Liver (tissue), 9 donors: ENCODE results near the gene MYOCOS. TPM values are rescaled to one million over a fixed set of nuclear protein-coding genes. Genes with fewer than 3 reads are reported as not detected.

ENCODE experiments used
- DNase-seq: peaks from one replicate; pipeline ENCODE4 v3.0.0-alpha.2; 2017; ENCODE audit warnings: low spot score
- H3K27ac ChIP-seq, 2 donors: one replicate each; pipeline ENCODE4 v1.7.0; 2013; ENCODE audit warnings: inconsistent platforms in 2 of 2, low read length in 2 of 2, control low read depth in 1 of 2, low read depth in 1 of 2, mild to moderate bottlenecking in 1 of 2
- H3K27me3 ChIP-seq, 4 donors: one replicate each; pipeline versions ENCODE4 v1.6.1 to v1.7.0; 2013; ENCODE audit warnings: low read length in 3 of 4, inconsistent platforms in 1 of 4, mild to moderate bottlenecking in 1 of 4, moderate library complexity in 1 of 4; ENCODE audit not compliant: control insufficient read depth in 4 of 4, insufficient read depth in 4 of 4
- H3K36me3 ChIP-seq, 4 donors: one replicate each; pipeline versions ENCODE4 v1.6.1 to v1.7.0; 2013; ENCODE audit warnings: low read length in 3 of 4, mild to moderate bottlenecking in 3 of 4, low read depth in 1 of 4, moderate library complexity in 1 of 4; ENCODE audit not compliant: control insufficient read depth in 4 of 4, insufficient read depth in 3 of 4
- H3K4me1 ChIP-seq, 4 donors: one replicate each; pipeline versions ENCODE4 v1.6.1 to v1.7.0; 2013; ENCODE audit warnings: low read length in 3 of 4, mild to moderate bottlenecking in 3 of 4, moderate library complexity in 1 of 4; ENCODE audit not compliant: control insufficient read depth in 4 of 4, insufficient read depth in 4 of 4
- H3K4me3 ChIP-seq, 3 donors: one replicate each; pipeline versions ENCODE4 v1.6.1 to v1.7.0; 2013; ENCODE audit warnings: low read length in 3 of 3, control low read depth in 1 of 3, low read depth in 1 of 3, mild to moderate bottlenecking in 1 of 3
- H3K9ac ChIP-seq, 2 donors: one replicate each; pipeline ENCODE4 v1.7.0; 2013; ENCODE audit warnings: low read length in 2 of 2, mild to moderate bottlenecking in 2 of 2, moderate library complexity in 2 of 2, control low read depth in 1 of 2, low read depth in 1 of 2
- H3K9me3 ChIP-seq, 4 donors: one replicate each; pipeline versions ENCODE4 v1.6.1 to v1.7.0; 2013; ENCODE audit warnings: low read length in 3 of 4; ENCODE audit not compliant: control insufficient read depth in 4 of 4
- ATF3 ChIP-seq: IDR thresholded peaks from 2 replicates; pipeline ENCODE4 v1.6.1; 2016; ENCODE audit warnings: antibody characterized with exemption
- CTCF ChIP-seq: fragments of 150-350 bp; IDR thresholded peaks from 2 replicates; pipeline ENCODE4 v1.5.1; 2017; ENCODE audit warnings: improper control_type of control experiment, low read depth, low read length; ENCODE audit not compliant: missing input control
- EGR1 ChIP-seq, 2 donors: IDR thresholded peaks; 2 replicates each; pipeline ENCODE4 v1.6.1; 2016 to 2018; ENCODE audit warnings: antibody characterized with exemption in 2 of 2, low read depth in 2 of 2
- FOXA1 ChIP-seq: IDR thresholded peaks from 2 replicates; pipeline ENCODE4 v1.6.1; 2016; ENCODE audit warnings: antibody characterized with exemption
- FOXA2 ChIP-seq: IDR thresholded peaks from 2 replicates; pipeline ENCODE4 v1.6.1; 2016; ENCODE audit warnings: antibody characterized with exemption
- GABPA ChIP-seq, 2 donors: IDR thresholded peaks in 1 of 2; conservative IDR thresholded peaks in 1 of 2; 2 replicates each; pipeline ENCODE4 v1.6.1; 2016; ENCODE audit warnings: antibody characterized with exemption in 2 of 2, mild to moderate bottlenecking in 1 of 2, moderate library complexity in 1 of 2
- HNF4A ChIP-seq, 2 donors: conservative IDR thresholded peaks; 2 replicates each; pipeline ENCODE4 v1.6.1; 2016; ENCODE audit warnings: antibody characterized with exemption in 2 of 2, mild to moderate bottlenecking in 2 of 2
- HNF4G ChIP-seq: IDR thresholded peaks from 2 replicates; pipeline ENCODE4 v1.6.1; 2016; ENCODE audit warnings: antibody characterized with exemption
- JUND ChIP-seq, 2 donors: IDR thresholded peaks; 2 replicates each; pipeline ENCODE4 v1.6.1; 2016; ENCODE audit warnings: antibody characterized with exemption in 2 of 2
- MAX ChIP-seq: IDR thresholded peaks from 2 replicates; pipeline ENCODE4 v1.6.1; 2016; ENCODE audit warnings: antibody characterized with exemption
- RAD21 ChIP-seq, 2 donors: IDR thresholded peaks; 2 replicates each; pipeline ENCODE4 v1.6.1; 2016; ENCODE audit warnings: antibody characterized with exemption in 2 of 2, mild to moderate bottlenecking in 2 of 2
- REST ChIP-seq: IDR thresholded peaks from 2 replicates; pipeline ENCODE4 v1.6.1; 2016; ENCODE audit warnings: antibody characterized with exemption, mild to moderate bottlenecking
- RXRA ChIP-seq, 2 donors: IDR thresholded peaks; 2 replicates each; pipeline ENCODE4 v1.6.1; 2017 to 2018; ENCODE audit warnings: antibody characterized with exemption in 2 of 2, mild to moderate bottlenecking in 1 of 2
- SP1 ChIP-seq: IDR thresholded peaks from 2 replicates; pipeline ENCODE4 v1.6.1; 2018; ENCODE audit warnings: antibody characterized with exemption, mild to moderate bottlenecking
- TAF1 ChIP-seq: conservative IDR thresholded peaks from 2 replicates; pipeline ENCODE4 v1.6.1; 2016; ENCODE audit warnings: antibody characterized with exemption, mild to moderate bottlenecking
- ZBTB33 ChIP-seq: IDR thresholded peaks from 2 replicates; pipeline ENCODE4 v1.6.1; 2016; ENCODE audit warnings: antibody characterized with exemption
- WGBS: extraction: QIAGEN DNeasy Blood & Tissue Kit; methylation state at CpG from one replicate; pipeline ENCODE4 v1.1.7; 2013; 5-methylcytosine and 5-hydroxymethylcytosine counted together
- polyA plus RNA-seq, 2 donors: library from polyadenylated mRNA; stranded (reverse) in 1 of 2; unstranded in 1 of 2; fragments of 200-250 nt in 1 of 2; fragments of >200 nt in 1 of 2; fragmentation: Nextera tagmentation in 1 of 2; extraction: Ambion mirVana in 1 of 2; gene quantifications; one replicate each; pipeline versions ENCODE4 v1.2.1 to v1.2.3, GENCODE V29; 2013 to 2015
- total RNA-seq, 2 donors: library from RNA; depleted of rRNA; stranded (reverse); fragments of >200 nt; gene quantifications; one replicate each; pipeline ENCODE4 v1.2.3, GENCODE V29; 2014
- donor health status: healthy.
- donor health status: healthy.
- donor health status: healthy.
- donor health status: healthy.
- donor health status: healthy.

Gene MYOCOS
- total and polyA plus RNA-seq, 4 donors = 0.08 TPM; not detected in 3

- no peak for TF ChIP-seq HNF4A (conservative IDR thresholded peaks at IDR 0.05)
- TF ChIP-seq TAF1 = no peak
- TF ChIP-seq ZBTB33 = no peak
- no peak for DNase-seq
- Histone ChIP-seq H3K27ac (no peak overlapping the region), H3K9ac (no peak overlapping the region), H3K36me3 (no peaks in the 10 kb centered on the region), H3K4me1 (peaks cover 0 to 6% (median 4%) of the 10 kb centered on the region in 4 donors), H3K9me3 (no peaks in the 10 kb centered on the region), H3K27me3 (no peaks in the 10 kb centered on the region), H3K4me3 (no peak overlapping the region)
- 95% methylated on average over 1 of the region's 1 CpG for WGBS
Observed at GRCh38 chr1:171640225-171640624, 18.2 kb downstream of the MYOCOS start.

- Histone ChIP-seq H3K4me1 (peaks cover 0 to 15% (median 13%) of the 10 kb centered on the region in 4 donors), H3K27me3 (no peaks in the 10 kb centered on the region), H3K9me3 (no peaks in the 10 kb centered on the region), H3K27ac (no peak overlapping the region), H3K4me3 (no peak overlapping the region), H3K9ac (no peak overlapping the region), H3K36me3 (no peaks in the 10 kb centered on the region)
- DNase-seq = no peak
- TF ChIP-seq ZBTB33 (no peak), HNF4A (conservative IDR thresholded peaks at IDR 0.05) (no peak), FOXA1 (no peak), TAF1 (no peak), JUND (IDR thresholded peaks at IDR 0.05) (no peak), EGR1 (IDR thresholded peaks at IDR 0.05; ENCODE audit: low read depth in 2 of 2) (no peak), RXRA (IDR thresholded peaks at IDR 0.05) (no peak), GABPA (IDR thresholded peaks at IDR 0.05 in 1 of 2, conservative IDR thresholded peaks at IDR 0.05 in 1 of 2) (no peak), CTCF (no peak), ATF3 (no peak), HNF4G (no peak), RAD21 (IDR thresholded peaks at IDR 0.05) (no peak), MAX (no peak), REST (no peak), SP1 (no peak), FOXA2 (no peak)
- 61% methylated on average over 10 of the region's 10 CpGs for WGBS
Observed at GRCh38 chr1:171641076-171641864, 19.2 kb downstream of the MYOCOS start.
